ENCODE results near the gene HTR6.

The HTR6 gene

DNA sequence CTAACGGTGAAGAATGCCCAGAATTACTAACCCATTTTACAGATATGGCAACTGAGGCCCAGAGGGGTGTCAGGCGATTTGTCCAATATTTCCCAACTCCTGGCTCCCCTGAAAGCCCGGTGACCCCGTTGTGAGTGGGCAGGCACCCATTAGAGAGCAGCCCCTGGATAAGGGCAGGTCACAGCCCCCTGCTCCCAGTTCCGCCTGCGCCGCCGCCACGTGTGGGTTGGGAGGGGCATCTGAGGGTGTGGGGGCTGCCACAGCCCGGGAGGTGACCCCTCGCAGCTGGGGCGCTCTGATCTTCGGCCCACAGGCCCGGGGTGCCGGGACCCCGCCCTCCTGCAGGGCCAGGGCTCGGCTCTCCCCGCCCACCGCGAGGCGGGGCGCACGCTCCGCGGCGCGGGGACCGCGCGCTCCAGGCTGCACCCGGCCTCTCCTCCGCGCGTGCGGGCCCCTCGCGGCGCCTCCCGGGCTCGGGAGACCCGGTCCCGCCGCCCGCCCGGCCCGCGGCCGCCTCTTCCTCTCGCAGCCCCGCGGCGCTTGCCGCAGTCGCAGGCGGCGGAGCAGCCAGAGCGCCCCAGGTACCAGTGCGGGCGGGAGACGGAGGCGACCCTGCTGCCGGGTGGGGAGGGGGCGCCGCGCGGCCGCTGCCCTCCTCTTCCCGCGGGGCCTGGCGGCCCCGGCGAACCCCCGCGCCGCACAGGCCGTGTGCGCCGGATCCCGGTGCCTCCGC is at the start of gene HTR6:
TSS of gene HTR6 (plus strand) at position 423 of the 733 bp plus-strand sequence. CDS start 879 bp downstream, outside the sequence.
- Histone ChIP-seq H3K9ac (ENCODE audit: low read length) (no peak within 1 kb of the TSS), H3K4me3 (ENCODE audit: low read length) (peak within 1 kb of the TSS; percentile 17), H3K4me1 (ENCODE audit: control insufficient read depth, insufficient read depth, low read length) (no peaks in the 10 kb centered on the region), H3K27me3 (ENCODE audit: control insufficient read depth, insufficient read depth, low read length) (peaks cover 24% of the 10 kb centered on the region), H3K36me3 (ENCODE audit: control insufficient read depth, insufficient read depth, low read length) (no peaks in the 10 kb centered on the region), H3K27ac (ENCODE audit: low read depth, low read length) (no peak within 1 kb of the TSS)

DNA sequence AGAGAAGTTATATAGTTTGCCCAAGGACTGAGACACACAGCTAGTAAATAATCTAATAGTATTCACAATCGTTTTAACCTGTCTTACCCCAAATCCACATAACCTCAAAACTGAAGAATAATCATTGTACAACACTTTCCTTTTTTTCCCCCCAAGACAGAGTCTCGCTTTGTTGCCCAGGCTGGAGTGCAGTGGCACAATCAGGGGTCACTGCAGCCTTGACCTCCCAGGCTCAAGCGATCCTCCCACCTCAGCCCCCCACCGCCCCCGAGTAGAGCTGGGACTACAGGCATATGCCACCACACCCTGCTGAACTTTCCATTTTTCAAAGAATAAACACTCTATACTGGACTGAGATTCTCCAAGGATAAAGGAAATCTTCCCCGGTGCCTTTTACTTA is 49.2 kb upstream of the HTR6 start:
- H3K4me3 ChIP-seq (ENCODE audit: low read length), result no peak overlapping the region
- H3K9ac ChIP-seq (ENCODE audit: low read length), result no peak overlapping the region
- no peak overlapping the region for H3K27ac ChIP-seq (ENCODE audit: low read depth, low read length)
- peaks cover 4% of the 10 kb centered on the region for H3K36me3 ChIP-seq (ENCODE audit: control insufficient read depth, insufficient read depth, low read length)
- peaks cover 5% of the 10 kb centered on the region for H3K4me1 ChIP-seq (ENCODE audit: control insufficient read depth, insufficient read depth, low read length)
- H3K27me3 ChIP-seq (ENCODE audit: control insufficient read depth, insufficient read depth, low read length), result no peaks in the 10 kb centered on the region

DNA sequence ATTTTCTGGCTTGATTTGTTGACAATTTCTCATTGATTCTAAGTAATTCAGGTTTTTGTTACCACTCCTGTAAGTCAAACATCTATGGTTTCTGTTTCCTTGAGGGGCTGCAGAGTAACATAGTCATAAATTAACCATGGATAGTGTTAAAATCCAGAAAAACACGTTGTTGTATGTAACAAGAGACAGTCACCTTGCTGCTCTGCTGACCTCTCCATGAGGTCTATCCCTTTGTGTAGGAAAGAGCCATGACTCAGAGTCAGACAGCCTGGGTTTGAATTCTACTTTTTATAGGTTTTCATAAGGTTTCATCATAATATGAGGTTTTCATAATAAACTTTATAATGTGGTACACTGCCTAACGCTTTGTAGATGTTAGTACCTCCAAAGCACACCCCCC is 48.2 kb upstream of the HTR6 start:
- peaks cover 5% of the 10 kb centered on the region for H3K4me1 ChIP-seq (ENCODE audit: control insufficient read depth, insufficient read depth, low read length)
- peaks cover 4% of the 10 kb centered on the region for H3K36me3 ChIP-seq (ENCODE audit: control insufficient read depth, insufficient read depth, low read length)
- H3K27me3 ChIP-seq (ENCODE audit: control insufficient read depth, insufficient read depth, low read length), result no peaks in the 10 kb centered on the region
- no peak overlapping the region for H3K27ac ChIP-seq (ENCODE audit: low read depth, low read length)
- no peak overlapping the region for H3K9ac ChIP-seq (ENCODE audit: low read length)
- H3K4me3 ChIP-seq (ENCODE audit: low read length), result no peak overlapping the region

DNA sequence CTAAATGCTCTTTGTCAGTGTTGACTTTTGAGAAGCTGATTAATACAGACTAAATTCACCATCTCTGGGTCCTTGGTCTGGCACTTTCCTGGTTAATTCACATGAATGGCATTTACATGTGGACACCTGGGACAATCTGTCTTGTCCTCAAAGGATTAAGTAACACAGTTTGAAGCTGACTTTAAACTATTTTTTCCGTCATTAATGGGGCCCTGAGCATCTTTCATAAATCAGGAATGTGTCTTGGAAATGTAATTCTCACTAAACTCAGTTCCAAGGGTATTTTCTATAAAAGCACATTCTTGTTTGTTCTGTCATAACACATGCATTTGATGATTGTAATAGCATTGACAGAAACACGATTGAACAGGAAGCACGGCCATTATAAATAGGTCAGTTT is 47.3 kb upstream of the HTR6 start:
- Histone ChIP-seq H3K27ac (ENCODE audit: low read depth, low read length) (no peak overlapping the region), H3K9ac (ENCODE audit: low read length) (no peak overlapping the region), H3K27me3 (ENCODE audit: control insufficient read depth, insufficient read depth, low read length) (no peaks in the 10 kb centered on the region), H3K36me3 (ENCODE audit: control insufficient read depth, insufficient read depth, low read length) (peaks cover 4% of the 10 kb centered on the region), H3K4me3 (ENCODE audit: low read length) (no peak overlapping the region), H3K4me1 (ENCODE audit: control insufficient read depth, insufficient read depth, low read length) (peaks cover 5% of the 10 kb centered on the region)

DNA sequence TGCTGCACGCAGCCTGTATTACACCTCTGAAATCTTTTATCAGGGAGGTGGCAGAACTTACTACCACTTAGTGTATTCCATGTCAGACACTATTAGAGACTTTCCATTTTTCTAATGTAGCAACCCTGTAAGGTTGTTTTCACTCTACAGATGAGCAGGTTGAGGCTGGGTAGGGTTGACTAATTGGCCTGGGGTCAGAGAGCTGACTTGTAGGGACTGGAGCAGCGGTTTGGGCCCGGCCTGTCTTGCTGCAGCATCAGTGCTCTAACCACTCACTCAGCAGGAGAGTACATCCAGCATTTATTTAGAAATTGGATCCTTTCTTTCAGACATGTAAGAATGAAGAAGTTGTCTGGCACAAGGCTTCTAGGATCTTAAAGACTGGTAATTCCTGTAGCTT is 46.2 kb upstream of the HTR6 start:
- peaks cover 4% of the 10 kb centered on the region for H3K36me3 ChIP-seq (ENCODE audit: control insufficient read depth, insufficient read depth, low read length)
- H3K27me3 ChIP-seq (ENCODE audit: control insufficient read depth, insufficient read depth, low read length), result no peaks in the 10 kb centered on the region
- peaks cover 5% of the 10 kb centered on the region for H3K4me1 ChIP-seq (ENCODE audit: control insufficient read depth, insufficient read depth, low read length)
- no peak overlapping the region for H3K9ac ChIP-seq (ENCODE audit: low read length)
- H3K4me3 ChIP-seq (ENCODE audit: low read length), result no peak overlapping the region
- no peak overlapping the region for H3K27ac ChIP-seq (ENCODE audit: low read depth, low read length)

DNA sequence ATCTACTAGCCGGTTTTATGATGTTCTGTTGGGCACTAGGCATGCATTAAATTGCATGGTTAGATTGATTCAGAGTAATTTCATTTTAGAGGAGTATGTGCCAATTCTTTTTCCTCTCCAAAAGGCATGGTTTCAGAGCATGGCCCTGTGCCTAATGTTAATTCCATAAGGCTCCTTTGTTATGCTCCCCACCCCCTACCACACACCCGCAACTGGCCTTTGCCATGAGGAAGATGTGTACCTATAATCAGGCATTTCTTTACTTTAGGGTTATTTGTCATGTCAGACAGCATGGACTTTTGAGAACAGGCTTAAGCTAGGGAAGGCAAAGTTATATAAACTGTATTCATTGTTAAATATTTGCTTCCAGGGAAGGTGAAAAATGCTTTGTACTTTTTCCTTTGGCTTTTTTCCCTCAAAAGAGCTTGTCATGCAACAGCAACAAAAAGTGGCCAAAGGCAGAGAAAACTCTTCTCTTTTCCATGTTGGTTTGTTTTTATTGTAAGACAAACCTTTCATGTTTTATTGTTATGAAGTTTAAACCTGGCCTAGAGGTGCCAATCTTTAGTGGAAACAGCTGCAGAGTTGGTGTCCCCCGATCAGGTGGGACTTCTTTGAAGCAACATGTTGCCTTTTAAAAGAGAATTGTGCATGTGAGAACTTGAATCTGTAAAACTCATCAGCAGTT is 44.8 kb upstream of the HTR6 start:
- Histone ChIP-seq H3K9ac (ENCODE audit: low read length) (no peak overlapping the region), H3K27ac (ENCODE audit: low read depth, low read length) (peak overlapping the region; percentile 11), H3K27me3 (ENCODE audit: control insufficient read depth, insufficient read depth, low read length) (no peaks in the 10 kb centered on the region), H3K36me3 (ENCODE audit: control insufficient read depth, insufficient read depth, low read length) (peaks cover 6% of the 10 kb centered on the region), H3K4me3 (ENCODE audit: low read length) (no peak overlapping the region), H3K4me1 (ENCODE audit: control insufficient read depth, insufficient read depth, low read length) (peaks cover 5% of the 10 kb centered on the region)

DNA sequence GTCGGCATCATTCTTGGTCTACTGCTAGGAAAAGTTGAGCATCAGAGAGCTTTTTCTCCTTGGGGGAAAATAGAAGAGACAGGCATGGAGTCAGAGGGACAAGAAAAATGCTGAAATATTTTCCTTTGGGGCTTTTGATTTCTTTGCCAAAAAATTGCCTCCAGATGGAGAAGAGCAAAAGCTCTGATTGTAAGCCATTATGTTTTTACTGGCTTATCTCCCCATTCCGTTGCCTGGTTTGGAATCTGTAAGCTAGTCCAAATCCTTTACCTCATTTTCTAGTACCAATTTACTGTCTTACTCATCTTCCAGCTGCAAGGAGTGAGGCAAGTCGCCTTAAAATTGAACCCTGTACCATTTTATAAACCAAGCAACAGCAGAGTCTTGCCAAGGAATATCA is 43.9 kb upstream of the HTR6 start:
- Histone ChIP-seq H3K27me3 (ENCODE audit: control insufficient read depth, insufficient read depth, low read length) (no peaks in the 10 kb centered on the region), H3K36me3 (ENCODE audit: control insufficient read depth, insufficient read depth, low read length) (peaks cover 10% of the 10 kb centered on the region), H3K9ac (ENCODE audit: low read length) (no peak overlapping the region), H3K4me1 (ENCODE audit: control insufficient read depth, insufficient read depth, low read length) (peaks cover 7% of the 10 kb centered on the region), H3K27ac (ENCODE audit: low read depth, low read length) (no peak overlapping the region), H3K4me3 (ENCODE audit: low read length) (no peak overlapping the region)

DNA sequence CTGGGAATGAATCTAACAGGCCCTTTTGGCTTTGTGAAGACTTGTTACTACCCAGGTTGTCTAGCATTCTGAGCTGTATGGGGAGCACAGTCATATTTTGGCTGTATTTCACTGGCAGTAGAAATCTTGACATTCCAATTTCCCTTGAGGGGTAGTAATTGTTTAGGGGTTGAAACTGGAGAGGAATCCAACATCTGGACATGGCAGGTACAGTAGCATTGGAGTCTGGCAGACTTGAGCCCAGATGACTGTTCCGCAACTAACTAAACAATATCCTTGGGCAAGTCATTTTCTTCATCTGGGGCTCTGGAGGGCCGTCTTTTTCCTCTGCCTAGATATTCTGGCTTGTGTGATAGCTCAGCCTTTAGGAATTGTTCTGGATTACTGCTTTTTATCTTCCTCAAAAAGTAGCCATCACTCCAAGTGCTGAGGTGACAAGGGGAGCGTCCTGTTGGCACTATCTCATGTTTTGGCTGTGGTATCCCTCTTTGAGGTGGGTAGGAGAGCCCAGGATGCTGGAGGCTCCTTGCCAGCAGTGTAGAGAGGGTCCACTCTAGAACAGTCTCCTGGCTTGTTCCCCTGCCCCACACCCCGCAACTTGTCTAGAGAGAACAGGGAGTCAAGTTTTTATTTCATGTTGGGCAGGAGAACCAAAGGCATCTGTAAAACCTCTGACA is 43.3 kb upstream of the HTR6 start:
- Histone ChIP-seq H3K4me1 (ENCODE audit: control insufficient read depth, insufficient read depth, low read length) (peaks cover 10% of the 10 kb centered on the region), H3K36me3 (ENCODE audit: control insufficient read depth, insufficient read depth, low read length) (peaks cover 10% of the 10 kb centered on the region), H3K27me3 (ENCODE audit: control insufficient read depth, insufficient read depth, low read length) (no peaks in the 10 kb centered on the region), H3K4me3 (ENCODE audit: low read length) (no peak overlapping the region), H3K27ac (ENCODE audit: low read depth, low read length) (no peak overlapping the region), H3K9ac (ENCODE audit: low read length) (no peak overlapping the region)

DNA sequence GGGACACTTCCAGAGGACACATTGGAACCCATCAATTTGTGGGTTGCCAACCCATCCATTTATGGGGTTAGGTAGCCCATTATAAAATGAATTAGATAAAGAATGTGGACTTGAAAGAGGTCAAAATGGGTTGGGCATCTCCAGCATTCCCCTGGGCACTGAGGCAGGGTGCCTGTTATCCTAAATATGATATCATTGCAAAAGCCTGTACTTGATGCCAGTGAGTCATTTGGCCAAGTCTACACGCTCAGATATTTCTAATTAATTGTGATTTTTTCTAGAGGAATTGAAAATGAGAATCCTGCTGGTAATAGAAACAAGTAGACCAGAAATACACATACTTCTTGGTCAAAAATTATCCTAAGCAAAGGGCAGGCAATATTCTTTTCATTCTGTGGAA is 42.5 kb upstream of the HTR6 start:
- H3K9ac ChIP-seq (ENCODE audit: low read length), result no peak overlapping the region
- peaks cover 10% of the 10 kb centered on the region for H3K4me1 ChIP-seq (ENCODE audit: control insufficient read depth, insufficient read depth, low read length)
- H3K36me3 ChIP-seq (ENCODE audit: control insufficient read depth, insufficient read depth, low read length), result peaks cover 18% of the 10 kb centered on the region
- no peaks in the 10 kb centered on the region for H3K27me3 ChIP-seq (ENCODE audit: control insufficient read depth, insufficient read depth, low read length)
- H3K27ac ChIP-seq (ENCODE audit: low read depth, low read length), result no peak overlapping the region
- H3K4me3 ChIP-seq (ENCODE audit: low read length), result no peak overlapping the region

DNA sequence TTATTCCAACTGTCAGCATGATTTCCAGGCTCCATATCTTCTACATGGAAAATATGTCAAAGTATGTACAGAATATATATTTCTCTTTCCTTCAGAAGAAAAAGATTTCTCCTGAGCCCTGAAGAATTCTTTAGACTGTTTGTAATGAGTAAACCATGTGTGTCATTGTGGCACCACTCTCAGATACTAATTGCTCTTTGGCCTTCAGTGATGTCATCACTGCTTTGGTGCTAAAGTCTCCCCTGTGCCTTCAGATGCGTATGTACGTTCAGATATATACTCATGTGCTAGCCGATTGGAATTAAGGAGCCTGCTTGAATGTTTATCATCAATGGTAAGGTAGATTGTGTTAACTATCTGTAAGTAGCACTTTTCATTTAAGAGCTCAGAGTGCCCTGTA is 41.2 kb upstream of the HTR6 start:
- peaks cover 23% of the 10 kb centered on the region for H3K36me3 ChIP-seq (ENCODE audit: control insufficient read depth, insufficient read depth, low read length)
- H3K4me3 ChIP-seq (ENCODE audit: low read length), result no peak overlapping the region
- no peaks in the 10 kb centered on the region for H3K27me3 ChIP-seq (ENCODE audit: control insufficient read depth, insufficient read depth, low read length)
- H3K9ac ChIP-seq (ENCODE audit: low read length), result no peak overlapping the region
- H3K27ac ChIP-seq (ENCODE audit: low read depth, low read length), result no peak overlapping the region
- H3K4me1 ChIP-seq (ENCODE audit: control insufficient read depth, insufficient read depth, low read length), result peaks cover 10% of the 10 kb centered on the region

DNA sequence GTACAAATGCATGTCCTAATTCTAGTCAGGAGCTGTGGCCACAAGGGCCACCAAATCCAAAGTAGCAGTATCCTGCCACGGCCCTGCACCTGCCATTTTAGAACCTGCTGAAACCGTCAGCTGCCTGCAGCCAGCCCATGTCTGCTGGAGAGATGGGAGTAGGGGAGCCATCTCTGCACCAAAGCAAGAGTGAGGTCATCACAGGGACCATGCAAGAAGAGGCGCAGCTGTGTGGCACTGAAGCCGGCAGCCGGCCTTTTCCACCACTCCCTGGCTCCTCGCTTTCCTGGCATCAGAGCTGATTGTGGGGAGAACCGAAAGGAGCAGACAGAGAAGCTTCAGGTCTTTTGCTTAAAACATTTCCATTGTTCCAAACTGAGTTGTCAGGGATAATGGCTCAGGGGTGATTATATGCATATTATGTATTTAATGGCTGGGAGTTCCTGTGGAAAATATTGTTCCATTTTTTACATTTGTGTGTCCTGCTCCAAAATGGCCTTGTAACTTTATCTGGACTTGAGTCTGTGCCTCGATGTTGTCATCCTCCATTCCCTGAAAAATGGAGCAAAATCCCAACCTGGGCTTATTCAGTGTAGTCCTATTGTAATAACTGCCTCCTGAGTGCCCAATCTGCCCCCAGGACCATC is 39.3 kb upstream of the HTR6 start:
- Histone ChIP-seq H3K27ac (ENCODE audit: low read depth, low read length) (no peak overlapping the region), H3K9ac (ENCODE audit: low read length) (no peak overlapping the region), H3K36me3 (ENCODE audit: control insufficient read depth, insufficient read depth, low read length) (peaks cover 30% of the 10 kb centered on the region), H3K4me3 (ENCODE audit: low read length) (no peak overlapping the region), H3K27me3 (ENCODE audit: control insufficient read depth, insufficient read depth, low read length) (no peaks in the 10 kb centered on the region), H3K4me1 (ENCODE audit: control insufficient read depth, insufficient read depth, low read length) (peaks cover 5% of the 10 kb centered on the region)

DNA sequence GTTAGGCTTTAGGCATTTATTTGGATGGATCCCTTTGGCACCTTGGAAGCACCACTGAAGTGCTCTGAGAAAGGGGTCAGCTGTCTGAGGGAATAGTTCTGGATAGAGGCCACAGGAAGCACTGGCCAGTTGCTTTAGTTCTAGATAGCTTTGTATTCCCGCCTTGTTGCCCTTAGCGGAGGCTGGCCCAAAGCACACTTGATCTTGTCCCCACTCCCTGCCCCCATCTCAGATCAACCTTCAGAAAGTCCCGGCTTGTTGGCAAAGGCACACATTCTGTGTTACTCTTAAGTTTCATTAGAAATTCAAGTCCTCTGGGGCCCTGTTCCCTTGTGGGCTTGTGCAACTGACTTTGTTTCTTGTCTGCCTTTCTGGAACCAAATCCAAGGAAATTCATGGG is 35.8 kb upstream of the HTR6 start:
- Histone ChIP-seq H3K36me3 (ENCODE audit: control insufficient read depth, insufficient read depth, low read length) (peaks cover 30% of the 10 kb centered on the region), H3K4me1 (ENCODE audit: control insufficient read depth, insufficient read depth, low read length) (peaks cover 5% of the 10 kb centered on the region), H3K9ac (ENCODE audit: low read length) (no peak overlapping the region), H3K4me3 (ENCODE audit: low read length) (no peak overlapping the region), H3K27me3 (ENCODE audit: control insufficient read depth, insufficient read depth, low read length) (no peaks in the 10 kb centered on the region), H3K27ac (ENCODE audit: low read depth, low read length) (no peak overlapping the region)

Data from rectal smooth muscle tissue (tissue), 1 donor.